PC-9 (cell line): ENCODE data around the gene DACT2. TPM values are rescaled to one million over a fixed set of nuclear protein-coding genes. Genes with fewer than 3 reads are reported as not detected.

ENCODE experiments used
- BruUV-seq: library from RNA; stranded (reverse); fragments of 400-500 nt; replicated peaks from 2 replicates; lab custom pipeline; 2021; lab: Mats Ljungman, UMichigan
- CTCF ChIA-PET: fragments of 300-600 bp; sonication (Branson Sonifier 250); formaldehyde crosslinking; loops from one replicate; lab custom pipeline; 2022; ENCODE audit warnings: antibody characterized with exemption; lab: Charles Lee
- POLR2A ChIA-PET: fragments of 300-600 bp; sonication (Branson Sonifier 250); formaldehyde crosslinking; loops from one replicate; lab custom pipeline; 2022; ENCODE audit warnings: antibody characterized with exemption; ENCODE audit not compliant: unreplicated experiment; lab: Charles Lee
- DNase-seq, 2 experiments: peaks; one replicate each; pipeline versions ENCODE4 v3.0.0 to v3.0.0-alpha.2; 2015 to 2022; ENCODE audit warnings: mixed read lengths in 1 of 2
- H2AFZ ChIP-seq: fragments of 200-600 bp; sonication (generic); 2 replicates; pipeline ENCODE4 v1.8.1; 2017; ENCODE audit warnings: antibody characterized with exemption
- H3F3A ChIP-seq: fragments of 200-600 bp; sonication (generic); 2 replicates; pipeline ENCODE4 v1.8.1; 2017; ENCODE audit warnings: antibody characterized with exemption, mild to moderate bottlenecking, low read depth; ENCODE audit not compliant: insufficient read depth
- H3K27ac ChIP-seq: fragments of 200-600 bp; sonication (generic); 2 replicates; pipeline ENCODE4 v1.6.1; 2016; ENCODE audit warnings: mixed run types
- H3K27me3 ChIP-seq: fragments of 200-600 bp; sonication (generic); 2 replicates; pipeline ENCODE4 v1.6.1; 2016; ENCODE audit warnings: low read depth, mixed run types; ENCODE audit not compliant: insufficient read depth
- H3K36me3 ChIP-seq: fragments of 200-600 bp; sonication (generic); 2 replicates; pipeline ENCODE4 v1.6.1; 2016; ENCODE audit warnings: low read depth, mixed run types
- H3K4me1 ChIP-seq: fragments of 200-600 bp; sonication (generic); replicated peaks from 2 replicates; pipeline ENCODE4 v1.6.1; 2016; ENCODE audit warnings: mixed run types; ENCODE audit not compliant: insufficient read depth
- H3K4me2 ChIP-seq: fragments of 200-600 bp; sonication (generic); 2 replicates; pipeline ENCODE4 v1.6.1; 2017; ENCODE audit warnings: mixed run types
- H3K4me3 ChIP-seq: fragments of 200-600 bp; sonication (generic); 2 replicates; pipeline ENCODE4 v1.6.1; 2016; ENCODE audit warnings: mixed run types
- H3K79me2 ChIP-seq: fragments of 200-600 bp; sonication (generic); 2 replicates; pipeline ENCODE4 v1.6.1; 2017; ENCODE audit warnings: low read depth, mixed run types
- H3K9me2 ChIP-seq: fragments of 200-600 bp; sonication (generic); 2 replicates; pipeline ENCODE4 v1.8.1; 2017; ENCODE audit warnings: mild to moderate bottlenecking; ENCODE audit not compliant: insufficient read depth
- H3K9me3 ChIP-seq: fragments of 200-600 bp; sonication (generic); 2 replicates; pipeline ENCODE4 v1.8.1; 2016; ENCODE audit warnings: low read depth; ENCODE audit not compliant: insufficient read depth
- H4K20me1 ChIP-seq: fragments of 200-600 bp; sonication (generic); 2 replicates; pipeline ENCODE4 v1.8.1; 2017; ENCODE audit not compliant: insufficient read depth
- CTCF ChIP-seq: fragments of 200-600 bp; sonication (generic); conservative IDR thresholded peaks from 2 replicates; pipeline ENCODE4 v1.6.1; 2017; ENCODE audit warnings: mixed run types, antibody characterized with exemption, mild to moderate bottlenecking, moderate library complexity
- EZH2 ChIP-seq: fragments of 200-600 bp; sonication (generic); IDR thresholded peaks from 2 replicates; pipeline ENCODE4 v1.8.0; 2017; ENCODE audit warnings: antibody characterized with exemption, low read depth
- intact Hi-C: fragments of 100-400 bp; cut with micrococcal nuclease; formaldehyde crosslinking; loops from one replicate; pipeline ENCODE4 v1.10.0; 2022; ENCODE audit not compliant: unreplicated experiment
- total RNA-seq: library from RNA; stranded (reverse); gene quantifications from 2 replicates; pipeline ENCODE4 v1.2.3, GENCODE V29; 2021

DACT2 gene
- total RNA-seq, 1 experiment from 2014 or later, result not detected

GRCh38 chr6:168293636-168294530 is 25.7 kb downstream of the DACT2 start:
- DNase-seq, result no peak
- intact Hi-C loops, result no loop called here
- Histone ChIP-seq H3K36me3 (no peaks in the 10 kb centered on the region), H3K27me3 (peaks cover 86% of the 10 kb centered on the region), H3K9me2 (no peaks in the 10 kb centered on the region), H4K20me1 (no peaks in the 10 kb centered on the region), H3K27ac (no peak overlapping the region), H3K9me3 (no peaks in the 10 kb centered on the region), H3K79me2 (no peaks in the 10 kb centered on the region), H2AFZ (no peak overlapping the region), H3K4me1 (no peaks in the 10 kb centered on the region), H3F3A (no peaks in the 10 kb centered on the region), H3K4me2 (no peak overlapping the region), H3K4me3 (no peak overlapping the region)
- ChIA-PET POLR2A (no interaction called here), CTCF (no interaction called here)
- TF ChIP-seq EZH2 (no peak), CTCF (no peak)
- no TSS peak for BruUV-seq

DNA sequence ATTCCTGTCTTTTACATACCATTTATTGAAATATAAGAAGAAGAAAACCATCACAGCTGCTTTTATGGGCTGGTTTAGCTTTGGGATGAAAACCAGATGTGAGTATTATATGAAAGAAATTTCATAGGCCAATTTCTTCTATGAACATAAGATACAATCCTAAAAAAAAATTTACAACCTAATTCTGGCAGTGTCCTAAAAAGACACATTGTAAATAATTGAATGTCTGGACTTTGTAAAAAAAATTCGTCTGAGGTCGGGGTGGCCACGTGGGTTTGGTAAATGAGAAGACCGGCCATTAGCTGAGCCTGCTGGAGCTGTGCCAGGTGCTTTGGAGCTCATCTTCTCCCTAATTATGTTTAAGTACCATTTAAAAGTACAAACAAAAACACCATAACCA is 26.8 kb downstream of the DACT2 start:
- H3K9me2 ChIP-seq, result no peaks in the 10 kb centered on the region
- intact Hi-C loops, result no loop called here
- no peak for DNase-seq
- H3K79me2 ChIP-seq, result no peaks in the 10 kb centered on the region
- no peaks in the 10 kb centered on the region for H3K36me3 ChIP-seq
- H3K4me2 ChIP-seq, result no peak overlapping the region
- no peaks in the 10 kb centered on the region for H3K4me1 ChIP-seq
- no peak overlapping the region for H3K27ac ChIP-seq
- peaks cover 87% of the 10 kb centered on the region for H3K27me3 ChIP-seq
- no peaks in the 10 kb centered on the region for H3K9me3 ChIP-seq
- no peaks in the 10 kb centered on the region for H3F3A ChIP-seq
- H2AFZ ChIP-seq, result no peak overlapping the region
- BruUV-seq, result no TSS peak
- no peak overlapping the region for H3K4me3 ChIP-seq
- TF ChIP-seq EZH2 (no peak), CTCF (no peak)
- no peaks in the 10 kb centered on the region for H4K20me1 ChIP-seq
- ChIA-PET POLR2A (no interaction called here), CTCF (no interaction called here)

GRCh38 chr6:168291450-168291849 is 28.1 kb downstream of the DACT2 start:
- no peaks in the 10 kb centered on the region for H3F3A ChIP-seq
- H3K4me3 ChIP-seq, result no peak overlapping the region
- no peak overlapping the region for H2AFZ ChIP-seq
- H3K9me3 ChIP-seq, result no peaks in the 10 kb centered on the region
- H3K27me3 ChIP-seq, result peaks cover 86% of the 10 kb centered on the region
- no TSS peak for BruUV-seq
- H3K4me1 ChIP-seq, result no peaks in the 10 kb centered on the region
- ChIA-PET POLR2A (no interaction called here), CTCF (no interaction called here)
- H3K9me2 ChIP-seq, result no peaks in the 10 kb centered on the region
- H3K79me2 ChIP-seq, result no peaks in the 10 kb centered on the region
- DNase-seq, result no peak
- H4K20me1 ChIP-seq, result no peaks in the 10 kb centered on the region
- no peak overlapping the region for H3K27ac ChIP-seq
- H3K4me2 ChIP-seq, result no peak overlapping the region
- intact Hi-C loops, result no loop called here
- no peaks in the 10 kb centered on the region for H3K36me3 ChIP-seq
- TF ChIP-seq EZH2 (no peak), CTCF (no peak)
